Measurements from ENCODE around the gene ANTXR2. TPM values are rescaled to one million over a fixed set of nuclear protein-coding genes. Genes with fewer than 3 reads are reported as not detected.

The ANTXR2 gene
- total RNA-seq, 1 experiment from 2014 or later, result 7.0 TPM

GRCh38 chr4:80036949-80037685, 35.9 kb downstream of the ANTXR2 start:
- Histone ChIP-seq H3K4me3 (ENCODE audit: low read depth, low read length, poor library complexity, severe bottlenecking) (no peak overlapping the region), H3K4me1 (ENCODE audit: insufficient read depth, low read length, poor library complexity, severe bottlenecking) (peaks cover 4% of the 10 kb centered on the region), H3K27me3 (replicated peaks; ENCODE audit: insufficient read depth, low read depth, low read length, poor library complexity) (no peaks in the 10 kb centered on the region), H3K27ac (ENCODE audit: low read depth, low read length, poor library complexity, severe bottlenecking) (peak overlapping the region; percentile 49), H3K36me3 (ENCODE audit: insufficient read depth, low read length, poor library complexity, severe bottlenecking) (no peaks in the 10 kb centered on the region), H3K9me3 (ENCODE audit: low read depth, low read length, poor library complexity, severe bottlenecking) (no peaks in the 10 kb centered on the region)
- DNase-seq (ENCODE audit: low spot score), result peak; percentile 0
- no peak for TF ChIP-seq EZH2 (IDR thresholded peaks at IDR 0.05; ENCODE audit: borderline replicate concordance, low read depth, low read length, poor library complexity, severe bottlenecking)
- no peak for TF ChIP-seq CTCF (conservative IDR thresholded peaks at IDR 0.05; ENCODE audit: low read depth, low read length)
- ChIA-PET CTCF (no interaction called here), POLR2A (ENCODE audit: low non-redundant PET) (no interaction called here)
- BruUV-seq (replicated peaks), result no TSS peak
- intact Hi-C loops (cut with micrococcal nuclease; ENCODE audit: unreplicated experiment), result no loop called here

GRCh38 chr4:80036306-80036705, 36.7 kb downstream of the ANTXR2 start:
- CTCF ChIA-PET, result no interaction called here
- H3K36me3 ChIP-seq (ENCODE audit: insufficient read depth, low read length, poor library complexity, severe bottlenecking), result no peaks in the 10 kb centered on the region

GRCh38 chr4:80035336-80035735, 37.7 kb downstream of the ANTXR2 start:
- H3K36me3 ChIP-seq (ENCODE audit: insufficient read depth, low read length, poor library complexity, severe bottlenecking), result no peaks in the 10 kb centered on the region
- H3K27me3 ChIP-seq (replicated peaks; ENCODE audit: insufficient read depth, low read depth, low read length, poor library complexity), result no peaks in the 10 kb centered on the region
- DNase-seq (ENCODE audit: low spot score), result no peak
- BruUV-seq (replicated peaks), result no TSS peak
- H3K27ac ChIP-seq (ENCODE audit: low read depth, low read length, poor library complexity, severe bottlenecking), result no peak overlapping the region
- no peaks in the 10 kb centered on the region for H3K9me3 ChIP-seq (ENCODE audit: low read depth, low read length, poor library complexity, severe bottlenecking)
- TF ChIP-seq CTCF (conservative IDR thresholded peaks at IDR 0.05; ENCODE audit: low read depth, low read length) (no peak), EZH2 (IDR thresholded peaks at IDR 0.05; ENCODE audit: borderline replicate concordance, low read depth, low read length, poor library complexity, severe bottlenecking) (no peak)
- POLR2A ChIA-PET (ENCODE audit: low non-redundant PET), result no interaction called here
- no peak overlapping the region for H3K4me3 ChIP-seq (ENCODE audit: low read depth, low read length, poor library complexity, severe bottlenecking)
- H3K4me1 ChIP-seq (ENCODE audit: insufficient read depth, low read length, poor library complexity, severe bottlenecking), result peaks cover 4% of the 10 kb centered on the region
- CTCF ChIA-PET, result no interaction called here
- intact Hi-C loops (cut with micrococcal nuclease; ENCODE audit: unreplicated experiment), result no loop called here

More at GRCh38 chr4:80036306-80036705, 36.7 kb downstream of the ANTXR2 start:
- no peaks in the 10 kb centered on the region for H3K27me3 ChIP-seq (replicated peaks; ENCODE audit: insufficient read depth, low read depth, low read length, poor library complexity)
- H3K9me3 ChIP-seq (ENCODE audit: low read depth, low read length, poor library complexity, severe bottlenecking), result no peaks in the 10 kb centered on the region
- H3K4me1 ChIP-seq (ENCODE audit: insufficient read depth, low read length, poor library complexity, severe bottlenecking), result peaks cover 4% of the 10 kb centered on the region
- intact Hi-C loops (cut with micrococcal nuclease; ENCODE audit: unreplicated experiment), result no loop called here
- DNase-seq (ENCODE audit: low spot score), result no peak
- H3K27ac ChIP-seq (ENCODE audit: low read depth, low read length, poor library complexity, severe bottlenecking), result no peak overlapping the region
- TF ChIP-seq EZH2 (IDR thresholded peaks at IDR 0.05; ENCODE audit: borderline replicate concordance, low read depth, low read length, poor library complexity, severe bottlenecking), result no peak
- no peak for TF ChIP-seq CTCF (conservative IDR thresholded peaks at IDR 0.05; ENCODE audit: low read depth, low read length)
- no peak overlapping the region for H3K4me3 ChIP-seq (ENCODE audit: low read depth, low read length, poor library complexity, severe bottlenecking)
- POLR2A ChIA-PET (ENCODE audit: low non-redundant PET), result no interaction called here
- BruUV-seq (replicated peaks), result no TSS peak
